ENCODE results near the gene WDR26. TPM values are rescaled to one million over a fixed set of nuclear protein-coding genes. Genes with fewer than 3 reads are reported as not detected.

Gene WDR26
- total RNA-seq, 1 donor from 2014 or later, result 110 TPM

- Mint-ChIP-seq H3K36me3 (ENCODE audit: unreplicated experiment) (no peaks in the 10 kb centered on the region), H3K27me3 (ENCODE audit: unreplicated experiment) (no peaks in the 10 kb centered on the region), H3K4me1 (ENCODE audit: low read depth, unreplicated experiment) (no peaks in the 10 kb centered on the region), H3K9me3 (ENCODE audit: unreplicated experiment) (peaks cover 1% of the 10 kb centered on the region), H3K27ac (ENCODE audit: unreplicated experiment) (no peak overlapping the region), H3K4me3 (ENCODE audit: unreplicated experiment) (no peak overlapping the region)
- no peak for DNase-seq
- TF ChIP-seq CTCF (IDR thresholded peaks at IDR 0.05; ENCODE audit: partially characterized antibody, unreplicated experiment), result no peak
Observed at GRCh38 chr1:224387943-224388342, 46.7 kb downstream of the WDR26 start.

GRCh38 chr1:224387302-224387912, 47.2 kb downstream of the WDR26 start:
- no peaks in the 10 kb centered on the region for H3K27me3 Mint-ChIP-seq (ENCODE audit: unreplicated experiment)
- no peak overlapping the region for H3K27ac Mint-ChIP-seq (ENCODE audit: unreplicated experiment)
- no peak for DNase-seq
- H3K4me3 Mint-ChIP-seq (ENCODE audit: unreplicated experiment), result no peak overlapping the region
- no peak for TF ChIP-seq CTCF (IDR thresholded peaks at IDR 0.05; ENCODE audit: partially characterized antibody, unreplicated experiment)
- H3K9me3 Mint-ChIP-seq (ENCODE audit: unreplicated experiment), result peaks cover 1% of the 10 kb centered on the region
- no peaks in the 10 kb centered on the region for H3K36me3 Mint-ChIP-seq (ENCODE audit: unreplicated experiment)
- H3K4me1 Mint-ChIP-seq (ENCODE audit: low read depth, unreplicated experiment), result no peaks in the 10 kb centered on the region

GRCh38 chr1:224383218-224383617, 51.4 kb downstream of the WDR26 start:
- Mint-ChIP-seq H3K27me3 (ENCODE audit: unreplicated experiment) (no peaks in the 10 kb centered on the region), H3K36me3 (ENCODE audit: unreplicated experiment) (no peaks in the 10 kb centered on the region), H3K4me1 (ENCODE audit: low read depth, unreplicated experiment) (no peaks in the 10 kb centered on the region), H3K9me3 (ENCODE audit: unreplicated experiment) (no peaks in the 10 kb centered on the region), H3K27ac (ENCODE audit: unreplicated experiment) (no peak overlapping the region), H3K4me3 (ENCODE audit: unreplicated experiment) (no peak overlapping the region)
- no peak for DNase-seq
- TF ChIP-seq CTCF (IDR thresholded peaks at IDR 0.05; ENCODE audit: partially characterized antibody, unreplicated experiment), result no peak

GRCh38 chr1:224381880-224382548, 52.6 kb downstream of the WDR26 start:
- Mint-ChIP-seq H3K9me3 (ENCODE audit: unreplicated experiment) (no peaks in the 10 kb centered on the region), H3K27me3 (ENCODE audit: unreplicated experiment) (no peaks in the 10 kb centered on the region), H3K27ac (ENCODE audit: unreplicated experiment) (no peak overlapping the region), H3K36me3 (ENCODE audit: unreplicated experiment) (no peaks in the 10 kb centered on the region), H3K4me1 (ENCODE audit: low read depth, unreplicated experiment) (no peaks in the 10 kb centered on the region), H3K4me3 (ENCODE audit: unreplicated experiment) (no peak overlapping the region)
- DNase-seq, result no peak
- no peak for TF ChIP-seq CTCF (IDR thresholded peaks at IDR 0.05; ENCODE audit: partially characterized antibody, unreplicated experiment)

GRCh38 chr1:224380003-224380402, 54.6 kb downstream of the WDR26 start:
- Mint-ChIP-seq H3K27me3 (ENCODE audit: unreplicated experiment) (no peaks in the 10 kb centered on the region), H3K36me3 (ENCODE audit: unreplicated experiment) (no peaks in the 10 kb centered on the region), H3K9me3 (ENCODE audit: unreplicated experiment) (no peaks in the 10 kb centered on the region), H3K4me3 (ENCODE audit: unreplicated experiment) (no peak overlapping the region), H3K27ac (ENCODE audit: unreplicated experiment) (no peak overlapping the region), H3K4me1 (ENCODE audit: low read depth, unreplicated experiment) (no peaks in the 10 kb centered on the region)
- DNase-seq, result no peak
- TF ChIP-seq CTCF (IDR thresholded peaks at IDR 0.05; ENCODE audit: partially characterized antibody, unreplicated experiment), result no peak

Data from glutamatergic neuron (in vitro differentiated cells).